GM19468 (cell line): ENCODE measurements around the gene TTC32.

Experiments used
- ATAC-seq: cut with Tn5 transposase; IDR thresholded peaks from one replicate; pipeline ENCODE4 v1.9.1; 2021; ENCODE audit warnings: mild to moderate bottlenecking, moderate library complexity, moderate number of reproducible peaks; ENCODE audit not compliant: unreplicated experiment; ENCODE audit errors: extremely low read depth

The TTC32 gene

DNA sequence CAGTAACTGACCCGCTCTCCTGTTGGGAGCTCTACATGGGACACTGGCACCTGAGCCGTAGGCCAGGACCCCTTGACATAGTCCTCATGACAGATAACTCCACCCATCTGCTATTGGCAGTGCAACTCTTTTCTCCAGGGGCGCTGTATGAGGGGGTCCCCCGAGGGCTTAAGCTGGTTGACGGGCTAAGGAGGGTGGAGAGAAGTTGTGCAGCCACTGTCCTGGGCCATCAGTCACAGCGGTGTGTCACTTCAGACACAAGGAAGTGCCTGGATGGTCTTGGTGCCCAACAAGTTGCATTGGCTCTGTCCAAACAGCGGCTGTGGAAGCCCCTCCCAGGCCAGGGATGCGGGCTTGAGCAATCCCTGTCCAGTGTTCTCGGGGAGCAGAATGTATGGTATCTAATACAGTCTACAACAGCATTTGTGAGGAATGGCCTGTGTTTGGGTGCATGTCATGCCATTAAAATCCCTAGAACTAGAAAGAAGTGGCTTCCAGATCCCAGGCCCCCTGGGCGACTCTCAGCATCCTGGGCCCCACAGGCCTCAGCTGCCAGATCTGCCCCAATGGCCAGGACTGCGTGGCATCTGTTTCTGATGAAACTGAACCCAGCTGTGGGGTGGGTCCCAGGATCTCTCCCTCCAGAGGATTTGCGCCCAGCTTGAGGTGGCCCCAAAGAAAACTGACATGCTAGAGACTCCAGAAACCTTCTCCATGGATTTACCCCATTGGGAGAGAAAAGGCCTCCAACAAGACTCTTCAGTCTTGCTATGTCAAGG lies 23.3 kb downstream of the TTC32 start:
- no peak for ATAC-seq

DNA sequence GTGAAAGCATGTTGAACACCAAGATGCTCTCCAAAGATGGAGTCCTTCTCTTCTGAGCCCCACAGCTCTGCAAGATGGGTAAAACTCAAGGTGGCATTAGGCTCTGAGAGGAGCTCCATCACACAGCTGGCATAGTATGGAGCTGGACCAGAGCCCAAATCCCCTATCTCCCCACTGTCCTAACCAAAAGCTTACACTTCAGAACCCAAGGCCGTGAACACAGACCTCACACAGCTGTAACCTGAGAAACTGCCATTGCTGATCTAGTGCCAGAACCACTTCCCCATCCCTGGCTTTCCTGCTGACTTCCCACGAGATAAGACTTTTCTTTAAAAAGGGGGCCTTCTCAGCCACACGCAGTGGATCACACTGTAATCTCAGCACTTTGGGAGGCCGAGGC lies 25.0 kb downstream of the TTC32 start:
- no peak for ATAC-seq

DNA sequence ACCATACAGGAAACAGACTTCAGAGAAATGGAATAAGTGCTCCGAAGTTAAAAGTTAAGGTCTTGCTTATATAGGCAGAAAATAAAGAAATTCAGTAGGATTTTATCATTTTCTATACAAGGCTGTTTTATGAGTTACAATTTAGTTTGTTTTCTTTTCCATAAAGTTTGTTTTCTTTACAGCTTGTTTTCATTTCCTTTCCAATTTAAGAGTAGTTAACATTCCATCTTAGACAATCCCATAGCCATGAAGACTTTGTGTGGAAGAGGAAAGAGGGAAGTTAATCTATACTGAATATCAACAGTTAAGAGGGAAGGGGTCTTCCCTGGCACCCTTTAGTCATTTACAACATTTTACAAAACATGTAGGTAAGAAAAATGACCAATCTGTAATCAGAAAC lies 26.5 kb downstream of the TTC32 start:
- ATAC-seq, result no peak

DNA sequence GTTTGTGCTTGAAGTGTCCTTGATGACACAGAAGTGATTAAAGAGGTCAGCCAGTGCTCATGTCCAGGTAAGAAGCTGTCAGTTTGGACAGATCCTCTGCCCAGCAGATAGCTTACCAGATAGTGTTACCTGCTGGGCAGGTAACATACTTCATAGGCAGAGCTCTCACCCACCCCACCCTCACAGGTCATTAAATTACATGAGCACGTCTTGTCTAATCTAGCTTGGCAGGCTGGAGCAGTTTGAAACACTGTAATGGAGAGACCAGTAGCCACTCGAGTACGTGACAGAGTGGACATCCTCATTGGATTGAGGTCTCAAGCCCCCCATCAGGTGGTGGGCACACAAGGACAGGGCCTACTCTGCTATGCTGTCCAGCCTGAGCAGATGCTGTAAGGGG lies 27.1 kb downstream of the TTC32 start:
- ATAC-seq, result no peak

DNA sequence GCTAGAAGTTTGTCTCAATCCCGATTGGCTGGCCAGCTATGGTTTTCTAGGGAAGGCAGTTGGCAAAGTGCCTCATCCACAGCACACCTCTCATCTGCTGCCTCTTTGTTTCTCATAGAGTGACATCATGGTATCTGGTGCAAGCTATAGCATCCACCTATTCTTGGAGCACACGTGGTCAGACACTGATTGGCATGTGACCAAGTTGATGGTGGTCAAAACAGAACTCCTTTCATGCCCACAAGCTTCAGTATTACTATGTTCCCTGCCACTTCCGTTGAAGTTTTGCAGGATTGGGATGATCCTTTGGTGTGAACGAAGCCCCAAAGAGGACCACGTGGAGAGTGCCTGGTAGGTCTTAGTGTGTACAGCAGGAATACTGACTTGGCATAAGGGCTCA lies 28.8 kb downstream of the TTC32 start:
- no peak for ATAC-seq

DNA sequence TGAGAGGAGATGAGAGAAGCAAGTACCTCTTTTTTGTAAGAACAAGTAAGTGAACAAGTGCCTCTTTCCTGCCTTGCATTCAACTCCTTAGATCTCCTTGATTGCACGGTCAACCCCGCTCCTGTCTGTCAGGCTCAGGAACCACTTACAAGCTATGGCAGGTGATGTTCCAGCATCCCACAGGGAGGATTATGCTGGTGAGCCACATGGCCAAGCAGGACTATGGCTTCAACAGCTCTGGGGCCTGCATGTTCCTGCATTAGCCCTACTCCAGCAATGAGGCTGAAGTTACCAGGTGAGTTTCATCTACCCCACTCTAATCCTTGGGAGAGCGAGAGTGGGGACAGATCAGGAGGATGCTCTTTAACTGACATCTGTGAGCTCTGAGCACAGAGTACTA lies 29.5 kb downstream of the TTC32 start:
- no peak for ATAC-seq

DNA sequence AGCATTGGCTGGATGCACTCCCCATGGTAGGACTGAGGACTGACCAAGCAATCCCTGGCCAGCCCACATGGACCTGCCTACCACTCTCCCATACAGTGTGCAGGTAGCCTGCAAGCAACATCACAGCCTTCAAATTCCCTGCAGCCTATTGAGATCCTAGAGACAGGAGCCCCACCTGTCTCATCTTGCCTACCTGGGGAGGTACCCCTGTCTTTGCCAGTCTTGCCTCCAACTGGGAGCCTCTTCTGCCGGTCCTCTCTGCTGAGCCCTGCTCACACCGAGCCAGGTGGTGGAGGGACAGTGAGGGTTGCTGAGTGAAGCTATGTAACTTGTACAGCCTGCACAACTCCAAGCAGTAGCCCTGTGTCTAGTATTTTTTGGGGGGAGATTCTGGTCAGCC lies 29.9 kb downstream of the TTC32 start:
- ATAC-seq, result no peak

DNA sequence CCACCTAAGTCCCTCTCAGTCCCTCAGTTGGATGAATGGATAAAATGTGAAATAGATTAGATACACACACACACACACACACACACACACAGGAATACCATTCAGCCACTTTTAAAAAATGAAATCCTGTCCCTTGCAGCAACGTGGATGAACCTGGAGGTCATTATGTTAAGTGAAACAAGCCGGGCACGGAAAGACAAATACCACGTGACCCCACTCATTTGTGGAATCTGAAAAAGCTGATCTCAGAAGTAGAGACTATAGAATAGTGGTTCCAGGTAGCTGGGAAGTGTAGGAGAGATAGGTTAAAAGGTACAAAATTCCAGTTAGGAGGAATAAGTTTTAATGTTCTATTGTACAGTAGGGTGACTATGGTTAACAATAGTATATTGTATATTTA lies 31.0 kb downstream of the TTC32 start:
- no peak for ATAC-seq

DNA sequence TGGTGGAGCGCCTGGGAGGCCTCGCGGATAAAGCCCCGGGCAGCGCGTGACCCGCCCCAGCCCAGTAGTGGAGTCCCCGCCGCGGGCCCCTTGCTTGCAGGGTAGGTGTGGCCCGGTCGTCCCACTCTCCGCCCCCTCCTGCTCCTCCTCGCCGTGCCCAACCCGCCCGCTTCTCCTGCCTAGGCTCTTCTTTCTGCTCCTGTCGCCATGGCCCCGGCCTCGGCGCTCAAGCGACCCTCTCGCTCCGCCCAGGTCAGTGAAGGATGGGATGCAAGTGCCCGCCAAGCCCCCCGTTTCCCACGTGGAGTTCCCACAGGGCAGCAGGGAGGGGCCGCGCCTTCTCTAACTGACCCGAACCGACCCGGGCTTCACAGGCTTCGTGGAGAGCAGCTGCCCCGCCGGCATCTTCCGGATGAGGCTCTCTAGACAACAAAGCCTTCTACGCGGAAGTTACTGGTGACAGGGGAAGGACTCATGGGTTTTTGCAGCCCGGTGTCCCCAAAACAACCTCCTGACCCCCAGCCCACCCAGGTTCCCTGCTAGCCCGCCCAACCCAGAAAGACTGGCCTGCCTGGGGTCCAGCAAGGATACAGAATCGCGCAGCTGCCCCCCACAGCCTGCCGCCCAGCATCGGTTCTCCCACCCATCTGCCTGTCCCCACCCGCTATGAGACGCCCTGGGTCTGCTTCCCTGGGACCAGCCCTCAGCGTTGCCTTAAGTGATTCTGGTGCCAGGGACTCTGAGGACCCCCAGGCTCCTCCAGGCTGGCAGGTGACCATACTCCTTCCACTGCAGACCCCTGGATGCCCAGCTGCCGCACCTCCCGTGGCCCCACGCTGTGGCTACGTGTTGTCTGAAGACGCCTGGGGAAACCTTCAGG lies 32.8 kb downstream of the TTC32 start:
- peak; percentile 26 for ATAC-seq

DNA sequence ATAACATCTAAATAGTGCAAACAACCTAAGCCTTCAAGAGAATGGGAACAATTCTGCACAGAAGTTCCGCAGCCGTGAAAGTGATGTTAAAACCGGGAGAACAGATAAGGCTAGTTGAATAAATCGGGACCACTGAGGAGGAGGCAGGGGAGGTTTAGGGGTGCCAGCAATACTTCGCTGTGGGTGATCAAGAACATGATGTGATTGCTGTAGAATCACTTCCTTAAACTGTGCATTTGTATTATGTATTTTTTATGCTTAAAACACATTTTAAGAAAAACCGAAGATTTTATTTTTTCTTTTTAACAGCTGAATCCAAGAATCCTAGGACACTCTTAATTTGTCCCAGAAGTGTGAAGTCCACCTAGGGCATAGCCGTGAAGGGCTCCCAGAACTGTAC lies 33.6 kb downstream of the TTC32 start:
- ATAC-seq, result no peak

DNA sequence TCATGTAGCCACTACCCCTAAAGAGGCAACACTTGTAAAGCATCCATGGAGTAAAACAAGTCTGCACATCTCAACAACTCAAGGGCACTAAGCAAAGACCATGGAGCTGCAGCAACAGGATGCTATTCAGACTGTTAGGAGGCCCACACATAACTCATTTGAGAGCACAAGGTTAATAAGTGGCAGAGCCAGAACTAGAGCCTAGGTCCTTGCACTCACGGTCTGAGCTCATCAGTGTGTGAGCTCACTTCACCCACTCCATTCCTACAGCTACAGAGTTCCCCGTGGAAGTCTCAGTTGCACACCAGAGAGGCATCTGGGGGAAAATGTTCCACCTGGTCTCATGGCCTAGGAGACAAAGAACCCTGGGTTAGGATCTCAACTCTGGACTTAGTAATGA lies 35.0 kb downstream of the TTC32 start:
- peak; percentile 30 for ATAC-seq

DNA sequence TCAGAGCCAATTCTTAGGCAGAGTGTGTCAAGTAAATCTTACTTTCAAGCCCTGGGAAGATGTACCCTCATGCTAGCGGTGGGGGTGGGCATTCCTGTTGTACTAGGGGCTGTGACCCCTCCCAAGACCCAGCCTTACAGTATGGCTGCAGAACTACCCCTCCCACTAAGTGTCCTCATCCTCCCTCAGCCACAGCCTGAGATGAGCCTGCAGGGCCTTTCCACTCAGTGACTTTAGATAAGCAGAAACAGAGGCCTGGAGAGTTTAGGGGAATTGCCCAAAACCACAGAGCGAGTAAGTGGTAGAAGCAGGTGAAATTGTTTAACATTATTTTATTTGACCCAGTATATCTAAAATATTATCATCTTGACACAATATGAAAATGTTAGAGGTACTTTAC lies 36.6 kb downstream of the TTC32 start:
- ATAC-seq, result no peak

DNA sequence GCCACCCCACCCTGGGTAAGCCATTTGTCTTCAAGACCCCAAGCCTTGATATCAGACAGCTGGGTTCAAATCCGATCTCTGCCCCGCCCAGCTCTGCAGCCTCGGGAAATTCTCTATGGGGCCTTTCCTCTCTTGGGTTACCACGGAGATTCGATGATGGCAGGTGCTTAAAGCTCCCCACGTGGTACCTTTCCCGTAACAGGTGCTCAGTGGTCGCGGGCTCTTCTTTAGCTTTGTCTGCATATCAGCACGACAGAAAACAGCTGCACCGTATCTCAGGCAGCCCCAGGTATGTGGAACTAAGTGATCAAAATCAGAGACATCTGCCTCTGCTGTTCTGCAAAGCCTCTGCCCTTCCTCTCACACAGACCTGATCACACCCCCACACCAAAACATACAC lies 37.4 kb downstream of the TTC32 start:
- no peak for ATAC-seq

DNA sequence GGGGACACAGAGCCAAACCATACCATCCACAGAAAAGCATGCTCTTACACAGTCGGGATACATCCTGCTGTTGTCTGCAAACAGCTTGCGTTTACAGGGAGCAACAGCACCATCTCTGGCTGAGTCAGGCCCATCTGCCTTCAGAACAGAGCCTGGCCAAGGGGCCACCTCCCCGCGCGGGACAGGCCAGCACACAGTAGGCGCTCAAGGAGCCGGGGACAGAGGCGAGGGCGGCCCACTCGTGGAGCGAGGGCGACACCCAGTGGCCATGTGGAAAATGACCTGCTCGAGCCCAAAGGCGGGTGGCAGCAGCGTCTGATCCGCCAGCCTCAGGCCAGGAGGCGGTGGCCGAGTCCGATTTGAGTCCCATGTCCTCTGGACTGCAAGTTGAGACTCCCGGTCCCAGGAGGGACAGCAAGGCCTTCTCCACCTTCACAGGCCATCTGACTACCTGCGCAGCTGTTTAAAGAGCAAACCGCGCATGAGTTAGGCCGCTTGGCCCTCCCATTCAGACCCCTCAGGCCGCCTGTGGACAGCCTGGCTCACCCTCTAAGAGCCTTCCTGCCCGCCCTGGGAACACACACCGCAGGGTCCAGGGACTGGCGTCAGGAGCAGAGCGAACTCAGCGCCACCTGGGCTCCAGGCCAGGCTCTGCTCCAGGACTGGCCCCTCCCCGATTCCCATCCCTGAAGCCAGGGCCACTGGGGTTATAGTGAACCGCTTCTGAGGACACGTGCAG lies 38.3 kb downstream of the TTC32 start:
- ATAC-seq, result peak; percentile 33

DNA sequence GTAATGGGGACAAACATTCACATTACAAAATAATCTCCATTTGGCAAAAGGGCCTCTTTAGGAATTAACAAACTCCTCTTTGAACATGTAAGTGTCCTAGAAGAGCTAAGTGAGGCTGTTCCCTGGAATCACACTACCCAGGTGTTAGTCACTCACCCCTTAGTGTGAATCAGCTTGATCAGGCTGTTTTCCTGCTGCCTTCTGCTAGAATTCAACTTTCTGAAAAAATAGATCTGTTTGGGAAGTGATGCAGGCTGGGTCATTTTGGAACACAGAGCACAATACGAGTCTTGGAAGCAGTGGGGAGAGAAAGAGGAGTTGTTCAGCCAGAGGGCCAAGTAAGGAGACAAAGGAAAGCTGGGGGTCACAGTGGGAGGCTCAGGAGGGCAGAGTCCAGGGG lies 40.0 kb downstream of the TTC32 start:
- ATAC-seq, result no peak

DNA sequence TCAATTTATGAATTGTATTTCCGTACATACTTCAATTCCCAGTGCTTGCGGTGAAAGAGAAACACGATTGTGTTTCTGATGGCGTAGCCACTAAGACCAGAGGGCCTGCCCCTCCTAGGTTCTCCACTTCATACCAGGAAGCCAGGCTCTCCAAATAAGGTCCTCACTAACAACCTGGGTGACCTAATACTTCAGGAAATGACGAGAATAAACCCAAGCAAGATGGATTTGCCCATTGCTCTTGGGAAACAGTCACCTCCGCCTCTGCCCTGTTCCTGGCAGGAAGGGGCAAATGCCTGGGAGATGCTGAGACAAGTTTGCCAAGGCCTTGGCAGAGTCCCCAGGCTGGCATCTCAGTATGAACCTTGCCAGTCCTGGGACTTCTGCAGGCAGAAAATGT lies 41.8 kb downstream of the TTC32 start:
- ATAC-seq, result no peak

DNA sequence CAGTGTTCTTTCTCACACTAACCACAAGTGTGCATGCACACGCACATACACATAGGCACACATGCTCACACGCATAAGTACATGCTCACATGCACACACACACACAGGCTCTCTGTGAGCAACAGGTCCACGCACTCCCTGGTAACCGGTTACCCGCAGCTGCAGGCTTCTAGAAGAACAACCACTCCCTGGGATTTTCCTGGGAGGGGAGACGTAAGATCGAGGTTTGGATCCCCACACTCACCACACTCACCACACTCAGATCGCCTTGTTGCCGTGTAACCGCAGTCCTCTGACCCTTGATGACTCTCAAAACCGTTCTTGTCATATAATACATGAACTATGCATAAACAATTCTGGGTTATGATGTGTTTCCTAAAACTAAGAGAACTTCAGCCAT lies 42.2 kb downstream of the TTC32 start:
- no peak for ATAC-seq

DNA sequence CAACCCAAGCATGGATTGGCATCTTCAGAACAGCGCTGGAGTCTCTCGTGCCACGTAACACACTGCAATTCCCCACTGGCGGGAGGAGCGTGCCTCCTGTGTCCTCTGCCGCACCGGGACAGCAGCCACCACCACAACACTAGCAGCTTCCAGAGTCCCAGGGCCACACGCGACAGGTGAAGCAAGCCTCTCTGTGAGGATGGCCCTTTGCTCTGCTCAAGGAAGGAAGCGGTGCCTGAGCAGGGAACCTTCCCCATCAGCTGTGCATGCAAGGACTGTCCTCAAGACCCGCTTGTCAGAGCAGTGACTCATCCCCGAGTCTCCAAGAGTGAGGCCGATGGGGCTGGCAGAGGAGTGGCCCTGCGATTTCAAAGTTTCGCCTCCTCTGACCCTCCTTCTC lies 44.0 kb downstream of the TTC32 start:
- no peak for ATAC-seq

DNA sequence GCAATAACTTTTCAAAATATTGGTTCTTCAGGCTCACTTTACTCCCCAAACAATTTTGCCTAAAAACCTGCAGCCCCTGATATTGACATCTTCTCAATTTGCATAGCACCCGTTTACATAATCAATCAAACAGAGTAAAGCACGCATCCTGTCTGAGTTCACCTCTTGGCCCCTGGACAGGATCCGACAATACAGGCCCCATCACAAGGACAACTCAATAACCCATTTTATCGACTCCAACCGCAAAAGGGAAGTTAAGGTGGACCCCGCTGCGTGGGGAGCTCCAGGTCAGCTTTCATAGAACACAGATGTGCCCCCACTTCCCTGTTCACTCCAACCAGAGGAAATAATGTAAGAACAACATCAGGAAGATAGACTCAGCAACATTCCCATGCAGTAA lies 44.7 kb downstream of the TTC32 start:
- no peak for ATAC-seq

DNA sequence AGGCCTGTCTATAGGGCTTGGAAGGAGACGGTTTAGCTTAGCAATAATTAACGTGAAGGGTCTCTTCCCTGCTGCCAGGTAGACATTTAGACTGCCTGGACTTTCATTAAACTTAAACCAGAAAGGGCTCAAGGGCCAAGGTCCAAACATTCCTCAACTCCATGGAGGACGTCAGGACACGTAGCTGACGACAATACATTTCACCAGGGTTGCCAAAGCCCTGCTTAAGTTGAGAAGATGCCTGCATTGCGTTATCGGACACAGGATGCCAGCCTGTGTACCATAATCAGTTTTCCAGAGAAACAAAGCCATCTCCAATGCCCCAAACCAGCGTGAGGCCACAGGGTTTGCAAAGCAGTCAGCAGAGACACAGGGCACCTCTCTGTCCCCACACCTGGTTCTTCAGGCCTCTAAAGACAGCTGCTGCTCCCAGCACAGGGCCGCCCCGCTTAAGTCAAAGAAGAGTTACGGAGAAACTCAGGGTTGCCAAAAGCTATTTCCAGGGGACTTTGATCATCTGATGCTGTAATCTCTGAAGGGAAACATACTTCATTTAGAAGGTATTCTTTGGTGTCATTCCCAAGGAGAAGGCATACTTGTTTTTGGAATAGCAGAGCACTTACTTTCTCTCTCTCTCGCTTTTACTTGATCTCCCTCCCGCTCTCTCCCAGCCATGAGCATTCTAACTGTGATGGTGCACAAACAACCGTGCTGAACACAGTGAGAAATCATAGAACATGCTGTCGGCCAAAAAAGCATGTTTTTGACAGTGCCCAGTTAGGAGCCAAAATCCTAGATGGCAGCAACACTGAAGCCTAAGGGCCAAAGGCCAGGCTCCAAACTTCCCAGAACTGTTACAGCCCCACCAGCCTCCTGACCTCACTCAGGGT lies 46.0 kb downstream of the TTC32 start:
- no peak for ATAC-seq
